Measurements from ENCODE around the gene C1orf21.
A peak's percentile ranks its signal among the peaks of the same experiment; 100 is the strongest.

The C1orf21 gene

GRCh38 chr1:184445997-184446396 lies 59.2 kb downstream of the C1orf21 start:
- no peak for DNase-seq

GRCh38 chr1:184447651-184448185 lies 60.9 kb downstream of the C1orf21 start:
- no peak for DNase-seq

GRCh38 chr1:184449916-184450315 lies 63.1 kb downstream of the C1orf21 start:
- no peak for DNase-seq

- DNase-seq, result no peak
These were observed 69.0 kb downstream of the C1orf21 start for GRCh38 chr1:184455786-184456185.

GRCh38 chr1:184456189-184456588 lies 69.4 kb downstream of the C1orf21 start:
- no peak for DNase-seq

GRCh38 chr1:184457500-184457899 lies 70.7 kb downstream of the C1orf21 start:
- peak in 17 of 58 donors; percentile 1 to 58 (median 14) for DNase-seq

- DNase-seq, result no peak
These were observed 74.5 kb downstream of the C1orf21 start for GRCh38 chr1:184461321-184461720.

GRCh38 chr1:184462155-184462554 lies 75.3 kb downstream of the C1orf21 start:
- DNase-seq, result no peak

- no peak for DNase-seq
These were observed 76.2 kb downstream of the C1orf21 start for GRCh38 chr1:184462990-184463389.

GRCh38 chr1:184463680-184464079 lies 76.9 kb downstream of the C1orf21 start:
- DNase-seq, result no peak

- no peak for DNase-seq
These were observed 77.9 kb downstream of the C1orf21 start for GRCh38 chr1:184464757-184465156.

- no peak for DNase-seq
These were observed 78.8 kb downstream of the C1orf21 start for GRCh38 chr1:184465489-184466146.

GRCh38 chr1:184467295-184467694 lies 80.5 kb downstream of the C1orf21 start:
- no peak for DNase-seq

GRCh38 chr1:184469396-184469795 lies 82.6 kb downstream of the C1orf21 start:
- DNase-seq, result no peak

- no peak for DNase-seq
These were observed 84.9 kb downstream of the C1orf21 start for GRCh38 chr1:184471686-184472085.

GRCh38 chr1:184472136-184472535 lies 85.3 kb downstream of the C1orf21 start:
- DNase-seq, result no peak

- no peak for DNase-seq
These were observed 86.5 kb downstream of the C1orf21 start for GRCh38 chr1:184473176-184473966.

GRCh38 chr1:184476187-184476586 lies 89.4 kb downstream of the C1orf21 start:
- no peak for DNase-seq

GRCh38 chr1:184479435-184480167 lies 92.8 kb downstream of the C1orf21 start:
- no peak for DNase-seq

- no peak for DNase-seq
These were observed 93.9 kb downstream of the C1orf21 start for GRCh38 chr1:184480736-184481135.

- peak in 18 of 58 donors; percentile 3 to 46 (median 18) for DNase-seq
These were observed 95.3 kb downstream of the C1orf21 start for GRCh38 chr1:184482136-184482535.
